Esophagus mucosa (tissue), 1 donor: Measurements from ENCODE around the gene DAAM2. TPM values are rescaled to one million over a fixed set of nuclear protein-coding genes. Genes with fewer than 3 reads are reported as not detected.

Source experiments
- ATAC-seq: fragments of 200-7000 bp; cut with Tn5 transposase; one replicate; pipeline ENCODE4 v1.9.1; 2020
- total RNA-seq: library from RNA; stranded (reverse); gene quantifications from one replicate; pipeline ENCODE4 v1.2.4, GENCODE V29; 2023
- donor health status: DM: yes; HTN: yes; CAD: no.

DAAM2 gene
- total RNA-seq, 1 donor from 2014 or later = 2.3 TPM

DNA sequence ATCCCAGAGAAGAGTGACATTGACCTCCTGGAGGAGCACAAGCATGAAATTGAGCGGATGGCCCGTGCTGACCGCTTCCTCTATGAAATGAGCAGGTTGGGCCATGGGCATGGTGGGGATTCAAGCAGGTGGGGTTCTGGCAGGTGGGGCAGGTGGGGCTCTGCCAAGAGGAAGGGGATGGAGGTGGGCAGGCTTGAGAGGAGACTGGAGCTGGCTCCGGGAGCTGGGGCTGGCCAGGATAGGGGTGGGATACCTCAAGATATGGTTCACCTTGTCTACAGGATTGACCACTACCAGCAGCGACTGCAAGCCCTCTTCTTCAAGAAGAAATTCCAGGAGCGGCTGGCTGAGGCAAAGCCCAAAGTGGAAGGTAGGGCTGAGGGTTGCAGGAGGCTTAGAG lies 99.2 kb downstream of the DAAM2 start:
- no peak for ATAC-seq

- ATAC-seq = no peak
These were observed 99.8 kb downstream of the DAAM2 start for GRCh38 chr6:39891976-39892375.

DNA sequence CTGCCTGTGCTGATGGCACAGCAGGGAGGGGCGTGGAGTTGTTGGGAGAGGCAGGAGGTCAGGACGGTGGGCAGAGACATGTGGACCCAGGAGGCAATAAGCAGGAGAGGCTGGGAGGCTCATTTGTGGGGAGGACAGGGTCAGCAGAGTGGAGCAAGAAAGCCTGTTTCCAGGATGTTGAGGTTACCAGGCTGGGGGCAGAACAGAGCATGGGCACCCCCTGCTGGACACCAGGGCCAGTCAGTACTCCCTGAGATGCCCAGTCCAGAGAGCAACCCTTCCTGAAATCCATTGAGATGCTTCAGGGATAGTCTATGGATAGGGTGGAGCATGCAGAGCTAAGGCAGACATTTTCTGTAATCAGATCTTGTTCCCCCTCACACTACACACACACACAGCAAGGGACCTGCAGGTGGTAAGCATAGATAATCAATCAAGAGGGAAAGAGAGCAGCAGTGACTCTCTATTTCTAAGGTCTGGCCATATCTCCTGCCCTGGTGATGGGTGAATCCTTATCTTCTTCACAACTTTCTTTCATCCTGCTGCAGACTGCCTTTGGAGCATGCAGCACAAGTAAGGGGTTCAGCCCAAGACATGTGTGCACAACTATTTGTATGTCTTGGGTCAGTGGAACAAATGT lies 100.4 kb downstream of the DAAM2 start:
- ATAC-seq = peak; percentile 75

GRCh38 chr6:39893286-39893685 lies 101.1 kb downstream of the DAAM2 start:
- no peak for ATAC-seq

DNA sequence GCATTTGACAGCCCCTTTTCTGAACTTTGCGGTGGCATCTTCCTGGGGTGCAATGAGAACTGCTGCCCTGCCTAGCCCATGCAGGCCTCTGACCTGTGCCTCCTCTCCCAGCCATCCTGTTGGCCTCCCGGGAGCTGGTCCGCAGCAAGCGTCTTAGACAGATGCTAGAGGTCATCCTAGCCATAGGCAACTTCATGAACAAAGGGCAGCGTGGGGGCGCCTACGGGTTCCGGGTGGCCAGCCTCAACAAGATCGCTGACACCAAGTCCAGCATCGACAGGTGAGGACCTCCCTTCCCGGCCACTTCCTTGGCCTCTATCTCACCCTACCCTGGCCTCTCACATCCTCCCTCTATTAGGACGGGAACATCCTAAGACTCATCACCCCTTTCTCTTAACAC lies 104.5 kb downstream of the DAAM2 start:
- no peak for ATAC-seq

DNA sequence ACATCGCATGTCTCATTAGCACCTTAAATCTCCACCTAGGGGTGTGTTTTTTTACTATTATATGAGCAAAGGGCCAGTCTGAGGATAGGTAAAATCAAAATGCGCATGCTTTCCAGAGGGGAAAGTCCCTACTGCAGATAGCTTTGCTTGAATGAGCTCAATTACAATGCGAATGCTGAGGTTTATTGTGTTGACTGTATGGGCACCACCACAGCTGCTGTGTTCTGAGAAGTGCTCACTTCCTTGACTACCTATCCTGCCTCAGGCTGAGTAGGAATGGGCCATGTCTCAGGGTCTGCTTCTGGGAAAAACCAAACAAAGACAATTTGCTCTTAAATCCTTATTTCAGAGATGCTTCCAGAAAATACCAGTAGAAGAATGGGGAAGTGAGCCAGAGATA lies 105.5 kb downstream of the DAAM2 start:
- ATAC-seq = no peak

- no peak for ATAC-seq
These were observed 106.4 kb downstream of the DAAM2 start for GRCh38 chr6:39898625-39899024.

DNA sequence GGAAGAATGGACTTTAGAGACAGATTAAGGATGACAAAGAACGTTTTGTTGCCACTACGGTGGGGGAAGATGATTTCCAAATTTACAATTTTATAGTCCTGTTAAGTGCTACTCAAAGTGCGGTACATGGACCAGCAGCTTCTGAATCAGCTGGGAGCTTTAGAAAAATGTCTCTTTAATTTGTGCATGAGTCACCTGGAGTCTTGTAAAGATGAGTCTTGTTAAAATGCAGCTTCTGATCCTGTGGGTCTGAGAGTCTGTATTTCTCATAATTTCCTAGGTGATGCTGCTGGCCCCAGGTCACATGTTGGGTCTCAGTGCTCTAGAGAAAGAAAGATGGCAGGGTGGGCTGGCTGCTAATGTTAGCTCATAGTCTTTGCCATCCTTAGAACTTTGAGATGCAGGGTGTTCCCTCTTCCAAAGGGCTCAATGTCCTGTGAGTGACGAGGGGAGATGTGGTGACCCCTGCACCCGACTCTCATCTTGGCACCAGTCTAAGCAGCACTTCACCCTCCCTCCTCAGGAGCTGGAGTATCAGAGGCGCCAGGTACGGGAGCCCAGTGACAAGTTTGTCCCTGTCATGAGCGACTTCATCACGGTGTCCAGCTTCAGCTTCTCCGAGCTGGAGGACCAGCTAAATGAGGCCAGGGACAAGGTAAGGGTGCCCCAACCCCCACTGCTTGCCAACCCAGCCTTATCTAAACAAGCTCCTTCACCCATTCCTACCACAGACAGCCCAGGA lies 107.5 kb downstream of the DAAM2 start:
- no peak for ATAC-seq

GRCh38 chr6:39901116-39901655 lies 109.0 kb downstream of the DAAM2 start:
- no peak for ATAC-seq

DNA sequence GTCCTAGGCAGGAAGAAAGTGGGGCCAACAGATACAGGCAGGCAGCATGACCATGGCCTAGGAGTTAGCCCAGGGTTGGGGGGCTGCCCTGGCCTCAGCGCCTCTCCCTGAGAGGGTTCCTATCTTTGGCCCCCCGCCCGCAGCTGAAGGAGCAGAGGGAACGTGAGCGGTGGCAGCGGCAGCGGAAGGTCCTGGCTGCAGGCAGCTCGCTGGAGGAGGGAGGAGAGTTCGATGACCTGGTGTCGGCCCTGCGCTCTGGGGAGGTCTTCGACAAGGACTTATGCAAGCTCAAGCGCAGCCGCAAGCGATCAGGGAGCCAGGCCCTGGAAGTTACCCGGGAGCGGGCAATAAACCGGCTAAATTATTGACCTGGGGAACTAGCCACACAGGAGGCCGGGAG lies 109.5 kb downstream of the DAAM2 start:
- no peak for ATAC-seq

DNA sequence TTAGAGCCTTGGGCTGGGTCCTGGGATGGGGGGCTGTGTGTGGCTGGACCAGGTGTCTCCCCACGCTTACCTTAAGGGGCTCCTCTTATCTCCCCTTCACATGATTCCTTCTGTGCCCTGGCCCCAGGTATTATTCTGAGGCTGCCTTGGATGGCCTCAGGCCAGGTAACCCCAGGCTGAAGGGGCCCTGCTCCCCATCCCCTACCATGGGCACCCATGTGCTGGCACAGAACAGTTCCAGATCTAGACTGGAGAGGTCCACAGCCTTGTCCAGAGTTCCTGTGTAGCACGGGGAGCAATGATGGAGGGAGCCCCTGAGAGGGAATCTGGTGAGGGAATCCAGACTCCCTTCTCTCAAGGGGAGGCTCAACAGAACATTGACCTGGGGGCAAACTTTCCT lies 110.0 kb downstream of the DAAM2 start:
- ATAC-seq = no peak

DNA sequence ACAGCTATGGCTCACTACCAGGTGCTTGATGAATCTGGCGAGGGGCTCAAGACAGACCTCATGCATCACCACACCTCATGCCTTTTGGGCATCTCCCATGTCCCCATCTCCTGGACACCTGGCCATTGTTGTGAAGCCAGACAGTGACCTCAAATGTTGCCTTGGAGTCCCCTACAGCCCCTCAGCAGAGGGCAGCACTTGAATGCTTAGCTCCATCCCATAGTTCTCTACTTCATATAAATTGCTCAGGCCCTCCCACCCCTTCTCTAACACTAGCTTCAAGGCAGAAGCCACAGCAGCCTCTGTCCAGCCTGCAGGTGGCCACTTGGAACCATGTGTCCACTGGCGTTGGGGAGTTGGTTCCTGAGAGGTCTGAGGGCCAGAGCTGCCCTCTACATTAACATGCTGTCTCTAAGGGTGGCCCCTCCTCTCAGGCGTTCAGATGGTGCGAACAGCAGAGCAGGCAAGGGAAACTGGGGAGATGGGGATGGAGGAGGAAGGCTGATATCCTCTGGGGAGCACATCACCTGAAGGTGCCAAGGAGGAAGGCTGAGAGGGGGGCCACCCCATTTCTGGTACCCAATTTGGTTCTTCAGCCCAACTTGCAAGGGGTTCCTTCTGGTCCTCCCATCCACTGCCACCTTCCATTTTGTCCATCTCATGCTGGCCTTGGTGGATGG lies 110.8 kb downstream of the DAAM2 start:
- no peak for ATAC-seq

DNA sequence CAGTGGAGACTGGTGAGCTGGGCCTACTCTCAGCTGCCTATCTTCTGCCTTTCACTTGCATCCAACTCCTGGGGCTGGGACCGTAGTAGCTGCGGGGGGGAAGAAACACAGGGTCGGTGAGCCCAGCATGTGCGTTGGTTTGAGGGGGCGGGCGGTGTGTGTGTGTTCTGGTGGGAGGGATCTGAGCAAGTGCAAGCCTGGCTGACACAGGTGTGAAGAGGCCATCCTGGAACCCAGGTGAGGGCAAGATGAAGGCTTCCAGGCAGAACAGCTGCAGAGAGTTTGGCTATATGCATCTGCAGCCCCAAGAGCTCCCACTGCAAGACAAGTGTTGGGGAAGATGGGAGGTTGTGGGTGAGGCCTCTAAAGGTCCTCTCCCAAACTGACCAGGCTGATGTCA lies 111.5 kb downstream of the DAAM2 start:
- ATAC-seq = no peak

DNA sequence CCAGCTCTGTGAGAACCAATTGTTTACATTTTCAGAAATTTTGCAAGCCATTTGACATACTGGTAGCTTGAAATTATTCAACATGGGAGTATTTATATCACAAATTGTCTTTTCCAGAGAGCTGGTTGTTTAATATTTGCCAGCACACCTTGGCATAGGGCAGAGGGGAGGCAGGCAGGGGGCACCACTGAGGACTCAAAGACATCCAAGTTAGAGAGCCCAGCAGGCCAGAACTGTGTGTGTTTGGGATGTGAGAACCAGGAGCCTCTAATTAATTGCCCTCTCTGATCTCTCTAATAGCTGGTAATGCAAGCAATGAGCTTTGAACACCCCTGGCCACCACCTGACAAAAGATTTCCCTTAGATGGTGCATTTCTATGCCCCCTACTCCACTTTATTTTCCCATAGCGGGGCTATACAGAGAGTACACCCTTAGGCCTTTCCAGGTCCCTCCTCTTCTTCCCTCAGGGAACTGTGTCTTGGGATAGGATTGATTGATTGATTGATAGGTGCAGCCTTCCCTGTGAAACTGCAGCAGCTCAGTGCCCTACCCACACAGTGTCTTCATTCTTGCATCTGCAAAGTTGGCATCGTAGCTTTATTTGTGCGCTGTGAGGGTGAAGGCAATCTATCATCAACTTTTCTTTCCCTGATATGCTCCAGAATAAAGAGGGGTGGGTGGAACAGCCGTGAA lies 112.9 kb downstream of the DAAM2 start:
- ATAC-seq = no peak

DNA sequence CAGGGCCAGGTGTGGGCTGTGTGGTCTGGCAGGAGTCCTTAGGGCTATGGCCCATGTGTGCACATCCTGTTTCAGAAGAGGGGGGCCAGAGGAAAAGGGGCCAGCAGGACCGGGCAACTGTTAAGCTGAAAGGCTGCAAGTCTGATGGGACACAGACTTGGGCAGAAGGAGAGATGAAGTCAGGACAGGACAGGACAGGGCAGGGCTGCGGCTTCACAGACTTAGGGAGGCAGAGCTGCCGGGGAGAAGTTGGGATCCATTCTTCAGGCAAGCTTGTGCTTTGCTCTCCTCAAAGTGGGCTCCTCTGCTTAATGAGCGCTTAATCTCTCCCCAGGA lies 113.4 kb downstream of the DAAM2 start:
- no peak for ATAC-seq

DNA sequence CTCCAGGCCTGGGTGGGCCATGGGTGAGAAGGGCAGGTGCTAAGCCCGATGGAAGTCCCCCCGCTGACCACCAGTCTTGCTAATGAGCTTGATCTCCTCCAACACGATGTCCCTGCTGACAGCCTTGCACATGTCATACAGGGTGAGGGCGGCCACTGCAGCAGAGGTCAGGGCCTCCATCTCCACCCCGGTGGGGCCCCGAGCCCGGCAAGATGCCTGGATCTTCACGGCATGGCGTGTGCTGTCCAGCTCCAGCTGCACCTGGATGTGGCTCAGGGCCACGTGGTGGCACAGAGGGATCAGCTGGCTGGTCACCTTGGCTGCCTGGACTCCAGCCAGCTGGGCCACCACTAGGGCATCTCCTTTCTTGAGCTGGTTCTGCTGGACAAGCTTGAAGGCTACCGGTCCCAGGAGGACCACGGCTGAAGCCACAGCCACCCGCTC lies 114.2 kb downstream of the DAAM2 start:
- ATAC-seq = no peak

DNA sequence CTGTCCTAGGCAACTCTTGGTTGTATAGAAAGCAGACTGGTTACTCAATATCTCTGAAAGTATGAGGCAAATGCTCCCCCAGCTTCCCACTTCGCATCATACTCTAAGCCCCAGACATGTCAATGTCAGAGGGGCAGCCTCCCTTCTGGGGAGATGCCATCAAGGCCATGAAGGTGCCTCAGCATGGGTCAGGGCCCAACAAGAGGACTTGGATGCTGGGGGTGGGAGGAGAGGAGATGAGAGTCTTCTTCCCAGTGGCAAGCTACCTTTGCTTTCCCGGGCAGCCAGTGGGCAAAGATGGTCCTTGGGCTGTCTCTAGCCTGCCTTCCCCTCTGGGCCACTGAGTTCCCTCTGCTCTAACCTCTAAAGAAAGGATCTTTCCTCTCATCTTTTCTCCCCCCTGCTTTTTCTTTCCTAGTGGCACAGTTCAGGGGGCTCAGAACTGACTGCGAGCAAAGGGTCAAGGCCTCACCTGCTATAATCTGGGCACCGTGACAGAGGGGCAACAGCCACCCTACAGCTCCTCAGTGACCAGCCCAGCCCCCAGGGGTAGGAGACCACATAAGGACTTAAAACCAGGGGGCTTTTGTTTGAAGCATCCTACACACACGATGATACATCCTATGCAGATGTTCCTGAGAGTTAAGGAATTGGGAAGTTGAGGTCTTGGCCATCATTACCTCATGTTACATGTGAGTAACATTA lies 115.8 kb downstream of the DAAM2 start:
- no peak for ATAC-seq

DNA sequence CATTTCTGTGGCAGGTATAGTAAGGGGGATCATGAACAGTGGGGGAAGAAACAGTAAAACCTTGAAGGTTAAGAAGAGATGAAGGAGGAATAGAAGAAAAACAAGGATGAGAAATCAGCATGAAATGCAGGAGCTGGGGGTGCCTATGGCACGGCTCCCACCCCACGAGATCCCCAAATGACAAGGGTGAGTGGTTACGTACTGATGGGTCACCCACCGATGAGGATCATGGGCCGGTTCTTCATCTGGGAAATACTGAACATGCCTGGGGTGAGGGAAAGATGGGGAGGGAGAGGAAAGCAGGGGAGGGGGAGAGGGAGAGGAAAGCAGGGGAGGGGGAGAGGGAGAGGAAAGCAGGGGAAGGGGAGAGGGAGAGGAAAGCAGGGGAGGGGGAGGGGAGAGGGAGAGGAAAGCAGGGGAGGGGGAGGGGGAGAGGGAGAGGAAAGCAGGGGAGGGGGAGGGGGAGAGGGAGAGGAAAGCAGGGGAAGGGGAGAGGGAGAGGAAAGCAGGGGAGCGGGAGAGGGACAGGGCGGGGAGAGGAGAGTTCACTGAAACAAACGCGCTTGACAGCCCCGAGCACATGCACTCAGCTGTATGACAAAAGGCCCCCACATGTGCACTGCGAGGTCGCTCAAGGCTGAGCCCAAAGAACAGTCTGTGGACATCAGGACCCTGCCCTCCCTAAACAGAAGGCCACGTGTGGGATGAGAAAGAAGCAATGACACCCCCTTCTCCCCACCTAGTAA lies 116.8 kb downstream of the DAAM2 start:
- ATAC-seq = no peak

GRCh38 chr6:39909701-39910100 lies 117.5 kb downstream of the DAAM2 start:
- no peak for ATAC-seq

DNA sequence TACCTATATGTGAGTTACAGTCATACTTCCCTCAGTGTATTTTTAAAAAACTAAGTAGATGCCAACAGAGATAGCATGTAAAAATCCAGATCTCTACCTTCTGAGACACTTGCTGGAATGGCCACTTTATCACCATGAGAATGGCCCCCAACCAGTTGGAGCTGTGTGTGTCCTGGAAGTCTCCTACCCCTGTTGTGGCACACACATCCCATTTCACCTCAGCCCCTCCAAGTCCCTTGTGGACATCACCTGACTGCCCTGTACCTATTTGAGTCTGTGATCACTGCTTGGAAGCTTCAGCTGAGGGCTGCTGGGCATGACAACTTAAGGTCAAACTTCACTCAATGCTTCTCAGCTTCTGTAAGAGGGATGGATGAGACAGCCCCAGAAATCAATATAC lies 118.0 kb downstream of the DAAM2 start:
- no peak for ATAC-seq

GRCh38 chr6:39910744-39911143 lies 118.6 kb downstream of the DAAM2 start:
- ATAC-seq = no peak
